GM18868 (cell line): ENCODE measurements around the gene ABCF1.

ENCODE experiments used
- ATAC-seq: cut with Tn5 transposase; IDR thresholded peaks from one replicate; pipeline ENCODE4 v1.9.1; 2021; ENCODE audit warnings: mild to moderate bottlenecking, moderate library complexity; ENCODE audit not compliant: unreplicated experiment

The ABCF1 gene

GRCh38 chr6:30618270-30618797, 47.1 kb downstream of the ABCF1 start:
- no peak for ATAC-seq

GRCh38 chr6:30619561-30619960, 48.3 kb downstream of the ABCF1 start:
- ATAC-seq: no peak

- ATAC-seq: no peak
These were observed 54.3 kb downstream of the ABCF1 start for GRCh38 chr6:30625511-30625910.

- ATAC-seq: peak; percentile 76
These were observed 55.5 kb downstream of the ABCF1 start, which contains the start of gene ATAT1 for GRCh38 chr6:30626484-30627366. ATAT1 (plus strand) TSS chr6:30626874.

GRCh38 chr6:30635834-30636233, 64.6 kb downstream of the ABCF1 start:
- no peak for ATAC-seq

- no peak for ATAC-seq
These were observed 69.2 kb downstream of the ABCF1 start for GRCh38 chr6:30640481-30640880.

GRCh38 chr6:30641048-30641447, 69.8 kb downstream of the ABCF1 start:
- ATAC-seq: no peak
